ENCODE data around the gene STPG1.

GRCh38 chr1:24392604-24392946 lies 21.0 kb downstream of the STPG1 start:
- TF ChIP-seq POLR2AphosphoS5 (IDR thresholded peaks at IDR 0.05) (no peak), CTCF (IDR thresholded peaks at IDR 0.05) (no peak), POLR2A (IDR thresholded peaks at IDR 0.05) (no peak)

All from breast epithelium (tissue), 3 donors.